GM19351 (cell line): Measurements from ENCODE around the gene MCL1.

Experiments
- ATAC-seq: cut with Tn5 transposase; IDR thresholded peaks from one replicate; pipeline ENCODE4 v1.9.1; 2021; ENCODE audit warnings: mild to moderate bottlenecking, moderate library complexity; ENCODE audit not compliant: unreplicated experiment

Gene MCL1

GRCh38 chr1:150543500-150544143 lies 35.8 kb downstream of the MCL1 start:
- no peak for ATAC-seq

- ATAC-seq = no peak
These were observed 41.4 kb downstream of the MCL1 start for GRCh38 chr1:150537732-150538684.

- no peak for ATAC-seq
These were observed 42.3 kb downstream of the MCL1 start for GRCh38 chr1:150536836-150537731.

- ATAC-seq = no peak
These were observed 43.7 kb downstream of the MCL1 start for GRCh38 chr1:150535511-150536287.

GRCh38 chr1:150534002-150534401 lies 45.4 kb downstream of the MCL1 start:
- ATAC-seq = no peak

GRCh38 chr1:150532860-150533259 lies 46.5 kb downstream of the MCL1 start:
- ATAC-seq = no peak

GRCh38 chr1:150530491-150531159 lies 48.8 kb downstream of the MCL1 start:
- no peak for ATAC-seq

GRCh38 chr1:150529017-150529416 lies 50.4 kb downstream of the MCL1 start:
- ATAC-seq = no peak

- no peak for ATAC-seq
These were observed 51.2 kb downstream of the MCL1 start for GRCh38 chr1:150528196-150528595.

GRCh38 chr1:150525348-150525747 lies 54.1 kb downstream of the MCL1 start:
- ATAC-seq = no peak
